ENCODE measurements around the gene SLC25A34. TPM values are rescaled to one million over a fixed set of nuclear protein-coding genes. Genes with fewer than 3 reads are reported as not detected.

SLC25A34 gene
- total RNA-seq, 1 experiment from 2014 or later, result 0.59 TPM

GRCh38 chr1:15717418-15718125, 18.5 kb upstream of the SLC25A34 start:
- Histone ChIP-seq H3K9me2 (ENCODE audit: insufficient read depth) (no peaks in the 10 kb centered on the region), H3K79me2 (ENCODE audit: insufficient read depth, low read length) (no peaks in the 10 kb centered on the region), H3K4me1 (ENCODE audit: control insufficient read depth in 1 of 2, insufficient read depth in 2 of 2, low read length in 2 of 2) (no peaks in the 10 kb centered on the region), H3K9ac (ENCODE audit: low read length) (no peak overlapping the region), H3K4me2 (ENCODE audit: low read length) (no peak overlapping the region), H3K27ac (ENCODE audit: low read depth, low read length) (no peak overlapping the region), H3K4me3 (replicated peaks in 1 of 2; ENCODE audit: low read depth in 1 of 2, low read length in 2 of 2) (no peak overlapping the region), H4K20me1 (ENCODE audit: insufficient read depth) (no peaks in the 10 kb centered on the region), H2AFZ (ENCODE audit: low read depth, low read length, poor library complexity, severe bottlenecking) (no peak overlapping the region), H3K9me3 (ENCODE audit: control insufficient read depth in 1 of 2, insufficient read depth in 1 of 2, low read depth in 1 of 2, low read length in 2 of 2) (no peaks in the 10 kb centered on the region), H3K36me3 (ENCODE audit: control insufficient read depth in 1 of 2, insufficient read depth in 2 of 2, low read length in 2 of 2) (peaks cover 0 to 3% of the 10 kb centered on the region in 2 experiments; a peak in 1 of 4 replicates), H3K27me3 (ENCODE audit: insufficient read depth, low read length) (no peaks in the 10 kb centered on the region)
- no peak for TF ChIP-seq FOSL1 (IDR thresholded peaks at IDR 0.05; ENCODE audit: low read depth)
- no TSS peak for BruUV-seq (replicated peaks)
- intact Hi-C loops (cut with micrococcal nuclease), result no loop called here
- no peak for DNase-seq (ENCODE audit: low read depth, low spot score)
- RAD21 ChIA-PET (ENCODE audit: low non-redundant PET in 1 of 2, low total read pairs in 2 of 2, uncharacterized antibody in 2 of 2, unreplicated experiment in 2 of 2), result interaction anchor here in 1 of 2 experiments (0.6 kb wide), 1 partner anchor 242 kb away, joined by 4 read pairs; no protein-coding TSS in a partner anchor
- no peak for ATAC-seq
- POLR2A ChIA-PET, result no interaction called here
- CTCF ChIA-PET, result no interaction called here

- no peak overlapping the region for H3K4me2 ChIP-seq (ENCODE audit: low read length)
- no peaks in the 10 kb centered on the region for H3K9me2 ChIP-seq (ENCODE audit: insufficient read depth)
- RAD21 ChIA-PET (ENCODE audit: low non-redundant PET in 1 of 2, low total read pairs in 2 of 2, uncharacterized antibody in 2 of 2, unreplicated experiment in 2 of 2), result interaction anchor here in 1 of 2 experiments (0.6 kb wide), 1 partner anchor 241 kb away, joined by 4 read pairs; no protein-coding TSS in a partner anchor
- no peak for ATAC-seq
- no peaks in the 10 kb centered on the region for H3K79me2 ChIP-seq (ENCODE audit: insufficient read depth, low read length)
- no peaks in the 10 kb centered on the region for H3K4me1 ChIP-seq (ENCODE audit: control insufficient read depth in 1 of 2, insufficient read depth in 2 of 2, low read length in 2 of 2)
- no peak overlapping the region for H3K27ac ChIP-seq (ENCODE audit: low read depth, low read length)
- no peak for DNase-seq (ENCODE audit: low read depth, low spot score)
- POLR2A ChIA-PET, result no interaction called here
- H3K9me3 ChIP-seq (ENCODE audit: control insufficient read depth in 1 of 2, insufficient read depth in 1 of 2, low read depth in 1 of 2, low read length in 2 of 2), result no peaks in the 10 kb centered on the region
- H2AFZ ChIP-seq (ENCODE audit: low read depth, low read length, poor library complexity, severe bottlenecking), result no peak overlapping the region
- CTCF ChIA-PET, result no interaction called here
- H3K4me3 ChIP-seq (replicated peaks in 1 of 2; ENCODE audit: low read depth in 1 of 2, low read length in 2 of 2), result no peak overlapping the region
- no peaks in the 10 kb centered on the region for H4K20me1 ChIP-seq (ENCODE audit: insufficient read depth)
- no TSS peak for BruUV-seq (replicated peaks)
- peaks cover 0 to 3% of the 10 kb centered on the region in 2 experiments; a peak in 1 of 4 replicates for H3K36me3 ChIP-seq (ENCODE audit: control insufficient read depth in 1 of 2, insufficient read depth in 2 of 2, low read length in 2 of 2)
- intact Hi-C loops (cut with micrococcal nuclease), result no loop called here
- H3K9ac ChIP-seq (ENCODE audit: low read length), result no peak overlapping the region
- H3K27me3 ChIP-seq (ENCODE audit: insufficient read depth, low read length), result no peaks in the 10 kb centered on the region
- TF ChIP-seq CEBPB (IDR thresholded peaks at IDR 0.05; ENCODE audit: low read depth) (no peak), SP1 (IDR thresholded peaks at IDR 0.05; ENCODE audit: low read depth) (no peak), JUND (IDR thresholded peaks at IDR 0.05) (no peak), TCF7L2 (IDR thresholded peaks at IDR 0.05; ENCODE audit: borderline replicate concordance, extremely low read depth, insufficient read depth, insufficient read length) (no peak), EZH2 (IDR thresholded peaks at IDR 0.05) (no peak), REST (IDR thresholded peaks at IDR 0.05; ENCODE audit: low read depth) (no peak), FOSL1 (IDR thresholded peaks at IDR 0.05; ENCODE audit: low read depth) (no peak), ZFX (IDR thresholded peaks at IDR 0.05) (no peak), EGR1 (IDR thresholded peaks at IDR 0.05; ENCODE audit: low read depth) (no peak), CBX3 (IDR thresholded peaks at IDR 0.05; ENCODE audit: low read depth) (no peak), MAX (IDR thresholded peaks at IDR 0.05) (no peak), RAD21 (IDR thresholded peaks at IDR 0.05; ENCODE audit: low read depth) (no peak), POLR2A (IDR thresholded peaks at IDR 0.05; ENCODE audit: borderline replicate concordance, extremely low read depth, insufficient read depth, insufficient read length) (no peak), SRF (IDR thresholded peaks at IDR 0.05; ENCODE audit: low read depth) (no peak), POLR2AphosphoS5 (IDR thresholded peaks at IDR 0.05; ENCODE audit: low read depth, low read length) (no peak), ZNF274 (IDR thresholded peaks at IDR 0.05; ENCODE audit: low read depth, low read length) (no peak), YY1 (IDR thresholded peaks at IDR 0.05; ENCODE audit: extremely low read depth, insufficient replicate concordance, low read depth, low read length) (no peak), ELF1 (IDR thresholded peaks at IDR 0.05; ENCODE audit: borderline replicate concordance, low read depth) (no peak)
These were observed 17.9 kb upstream of the SLC25A34 start for GRCh38 chr1:15718199-15718601.

Measured in HCT116 (cell line).